Prostate gland (tissue), 2 donors: ENCODE data around the gene COL4A3. TPM values are rescaled to one million over a fixed set of nuclear protein-coding genes. Genes with fewer than 3 reads are reported as not detected.

Experiments used
- DNase-seq: peaks from one replicate; pipeline ENCODE4 v3.0.0-alpha.2; 2019; ENCODE audit warnings: low spot score
- H3K27ac ChIP-seq, 2 donors: fragments of 200-600 bp; sonication (generic); 2 replicates each; pipeline ENCODE4 v1.5.1; 2017 to 2019
- H3K27me3 ChIP-seq: fragments of 200-600 bp; sonication (generic); replicated peaks from 2 replicates; pipeline ENCODE4 v1.5.1; 2019; ENCODE audit not compliant: insufficient read depth
- H3K36me3 ChIP-seq, 2 donors: fragments of 200-600 bp; sonication (generic); 1 replicate in 1 of 2; 2 replicates in 1 of 2; pipeline versions ENCODE4 v1.5.1 to v1.8.1; 2017 to 2019
- H3K4me1 ChIP-seq: fragments of 200-600 bp; sonication (generic); replicated peaks from 2 replicates; pipeline ENCODE4 v1.5.1; 2019
- H3K4me3 ChIP-seq, 2 donors: fragments of 200-600 bp; sonication (generic); 2 replicates each; pipeline ENCODE4 v1.5.1; 2017 to 2019
- H3K9me3 ChIP-seq: fragments of 200-600 bp; sonication (generic); 2 replicates; pipeline ENCODE4 v1.5.1; 2017
- CTCF ChIP-seq, 4 experiments: fragments of 200-600 bp in 2 of 4; fragments of 450-650 bp in 2 of 4; sonication (generic) in 2 of 4; IDR thresholded peaks; 1 replicate in 3 of 4; 2 replicates in 1 of 4; pipeline ENCODE4 v1.5.1; 2016 to 2019; ENCODE audit warnings: antibody characterized with exemption in 4 of 4, mild to moderate bottlenecking in 2 of 4, moderate library complexity in 2 of 4
- POLR2A ChIP-seq: fragments of 450-650 bp; IDR thresholded peaks from one replicate; pipeline ENCODE4 v1.6.1; 2016; ENCODE audit warnings: antibody characterized with exemption, mild to moderate bottlenecking
- POLR2AphosphoS5 ChIP-seq: sonication (generic); formaldehyde crosslinking; IDR thresholded peaks from one replicate; pipeline ENCODE4 v1.6.1; 2017; ENCODE audit warnings: antibody characterized with exemption
- WGBS: methylation state at CpG from one replicate; pipeline ENCODE4 v1.1.5; 2018; 5-methylcytosine and 5-hydroxymethylcytosine counted together
- intact Hi-C: fragments of 100-400 bp; cut with DNase I; formaldehyde crosslinking; loops from one replicate; pipeline ENCODE4 v1.14.2; 2022
- total RNA-seq, 2 donors: library from RNA; depleted of rRNA; stranded (reverse); fragments of >200 nt; gene quantifications; one replicate each; pipeline ENCODE4 v1.1.0, GENCODE V29; 2016

Gene COL4A3
- total RNA-seq, 2 donors from 2014 or later = 3.5 to 7.0 TPM

GRCh38 chr2:227267410-227268115 lies 103.1 kb downstream of the COL4A3 start:
- no peaks in the 10 kb centered on the region for H3K36me3 ChIP-seq
- H3K27me3 ChIP-seq = no peaks in the 10 kb centered on the region
- H3K27ac ChIP-seq = peak overlapping the region; percentile 7 to 21
- intact Hi-C loops = no loop called here
- H3K4me3 ChIP-seq = no peak overlapping the region
- H3K9me3 ChIP-seq = no peaks in the 10 kb centered on the region
- 27% methylated on average over 10 of the region's 10 CpGs for WGBS
- H3K4me1 ChIP-seq = no peaks in the 10 kb centered on the region
- TF ChIP-seq CTCF (IDR thresholded peaks at IDR 0.05) = no peak
- TF ChIP-seq POLR2A = no peak
- no peak for TF ChIP-seq POLR2AphosphoS5
- peak; percentile 15 for DNase-seq

- TF ChIP-seq POLR2AphosphoS5 (no peak), POLR2A (no peak), CTCF (IDR thresholded peaks at IDR 0.05) (no peak)
- no peaks in the 10 kb centered on the region for H3K36me3 ChIP-seq
- H3K27me3 ChIP-seq = no peaks in the 10 kb centered on the region
- intact Hi-C loops = no loop called here
- peaks cover 4% of the 10 kb centered on the region for H3K4me1 ChIP-seq
- no peaks in the 10 kb centered on the region for H3K9me3 ChIP-seq
- H3K4me3 ChIP-seq = no peak overlapping the region
- no peak overlapping the region for H3K27ac ChIP-seq
- no peak for DNase-seq
Observed at GRCh38 chr2:227280895-227281294, 116.5 kb downstream of the COL4A3 start.

GRCh38 chr2:227285741-227286236 lies 121.4 kb downstream of the COL4A3 start:
- Histone ChIP-seq H3K4me1 (peaks cover 4% of the 10 kb centered on the region), H3K36me3 (no peaks in the 10 kb centered on the region), H3K9me3 (no peaks in the 10 kb centered on the region), H3K27ac (no peak overlapping the region), H3K4me3 (no peak overlapping the region), H3K27me3 (no peaks in the 10 kb centered on the region)
- DNase-seq = no peak
- intact Hi-C loops = no loop called here
- WGBS = 83% methylated on average over 6 of the region's 6 CpGs
- TF ChIP-seq POLR2A (no peak), CTCF (IDR thresholded peaks at IDR 0.05) (no peak), POLR2AphosphoS5 (no peak)

GRCh38 chr2:227287771-227288170 lies 123.3 kb downstream of the COL4A3 start:
- Histone ChIP-seq H3K4me3 (no peak overlapping the region), H3K36me3 (no peaks in the 10 kb centered on the region), H3K27me3 (no peaks in the 10 kb centered on the region), H3K9me3 (no peaks in the 10 kb centered on the region), H3K27ac (no peak overlapping the region), H3K4me1 (peaks cover 4% of the 10 kb centered on the region)
- no peak for DNase-seq
- 92% methylated on average over 5 of the region's 5 CpGs for WGBS
- intact Hi-C loops = no loop called here
- no peak for TF ChIP-seq POLR2AphosphoS5
- TF ChIP-seq POLR2A = no peak
- TF ChIP-seq CTCF (IDR thresholded peaks at IDR 0.05) = no peak

GRCh38 chr2:227292314-227292713 lies 127.9 kb downstream of the COL4A3 start:
- no peaks in the 10 kb centered on the region for H3K27me3 ChIP-seq
- intact Hi-C loops = no loop called here
- H3K27ac ChIP-seq = no peak overlapping the region
- WGBS = 83% methylated on average over 3 of the region's 3 CpGs
- no peak for DNase-seq
- no peaks in the 10 kb centered on the region for H3K36me3 ChIP-seq
- no peaks in the 10 kb centered on the region for H3K9me3 ChIP-seq
- no peaks in the 10 kb centered on the region for H3K4me1 ChIP-seq
- no peak for TF ChIP-seq POLR2A
- TF ChIP-seq CTCF (IDR thresholded peaks at IDR 0.05) = no peak
- TF ChIP-seq POLR2AphosphoS5 = no peak
- no peak overlapping the region for H3K4me3 ChIP-seq
